ENCODE measurements around the gene AP4B1.

The AP4B1 gene

GRCh38 chr1:113859478-113860175, 45.0 kb downstream of the AP4B1 start:
- H3K4me3 ChIP-seq (ENCODE audit: low read depth, low read length), result no peak overlapping the region
- DNase-seq (ENCODE audit: low read depth), result no peak
- no peak for TF ChIP-seq CTCF (IDR thresholded peaks at IDR 0.05; ENCODE audit: control insufficient read depth, extremely low read depth, insufficient read depth)

- H3K4me3 ChIP-seq (ENCODE audit: low read depth, low read length), result no peak overlapping the region
- TF ChIP-seq CTCF (IDR thresholded peaks at IDR 0.05; ENCODE audit: control insufficient read depth, extremely low read depth, insufficient read depth), result no peak
- no peak for DNase-seq (ENCODE audit: low read depth)
These were observed 45.6 kb downstream of the AP4B1 start for GRCh38 chr1:113858982-113859381.

GRCh38 chr1:113858418-113858817, 46.2 kb downstream of the AP4B1 start:
- no peak overlapping the region for H3K4me3 ChIP-seq (ENCODE audit: low read depth, low read length)
- no peak for DNase-seq (ENCODE audit: low read depth)
- TF ChIP-seq CTCF (IDR thresholded peaks at IDR 0.05; ENCODE audit: control insufficient read depth, extremely low read depth, insufficient read depth), result no peak

- no peak overlapping the region for H3K4me3 ChIP-seq (ENCODE audit: low read depth, low read length)
- no peak for TF ChIP-seq CTCF (IDR thresholded peaks at IDR 0.05; ENCODE audit: control insufficient read depth, extremely low read depth, insufficient read depth)
- no peak for DNase-seq (ENCODE audit: low read depth)
These were observed 46.8 kb downstream of the AP4B1 start for GRCh38 chr1:113857776-113858175.

- H3K4me3 ChIP-seq (ENCODE audit: low read depth, low read length), result no peak overlapping the region
- no peak for DNase-seq (ENCODE audit: low read depth)
- TF ChIP-seq CTCF (IDR thresholded peaks at IDR 0.05; ENCODE audit: control insufficient read depth, extremely low read depth, insufficient read depth), result no peak
These were observed 48.2 kb downstream of the AP4B1 start for GRCh38 chr1:113856401-113856790.

GRCh38 chr1:113855630-113856400, 48.8 kb downstream of the AP4B1 start:
- H3K4me3 ChIP-seq (ENCODE audit: low read depth, low read length), result no peak overlapping the region
- DNase-seq (ENCODE audit: low read depth), result no peak
- TF ChIP-seq CTCF (IDR thresholded peaks at IDR 0.05; ENCODE audit: control insufficient read depth, extremely low read depth, insufficient read depth), result no peak

Measured in LNCaP clone FGC (cell line).